ENCODE data around the gene SND1.

The SND1 gene

DNA sequence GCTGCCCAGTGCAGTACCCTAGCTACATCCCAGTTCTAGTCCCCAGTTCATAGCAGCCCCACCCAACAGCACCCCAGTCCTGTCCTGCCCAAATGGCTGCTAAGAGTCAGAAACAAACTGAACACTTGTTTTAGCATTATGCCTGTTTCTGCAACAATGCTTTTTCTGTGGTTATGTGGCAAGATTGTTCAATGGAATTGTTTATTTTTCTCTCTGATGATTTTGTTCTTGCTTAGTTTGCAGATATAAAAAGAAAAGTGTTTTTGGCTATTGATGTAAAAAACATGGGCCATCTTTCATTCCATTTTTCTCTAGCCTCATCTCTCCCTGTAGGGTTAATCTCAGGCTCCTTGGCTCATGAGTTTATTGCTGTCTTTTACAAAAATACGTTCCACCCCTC, 336.8 kb downstream of the SND1 start:
- H3K4me3 ChIP-seq (ENCODE audit: low read length) = no peak overlapping the region
- no peak for DNase-seq (ENCODE audit: low read depth)
- TF ChIP-seq, protein P1, sequence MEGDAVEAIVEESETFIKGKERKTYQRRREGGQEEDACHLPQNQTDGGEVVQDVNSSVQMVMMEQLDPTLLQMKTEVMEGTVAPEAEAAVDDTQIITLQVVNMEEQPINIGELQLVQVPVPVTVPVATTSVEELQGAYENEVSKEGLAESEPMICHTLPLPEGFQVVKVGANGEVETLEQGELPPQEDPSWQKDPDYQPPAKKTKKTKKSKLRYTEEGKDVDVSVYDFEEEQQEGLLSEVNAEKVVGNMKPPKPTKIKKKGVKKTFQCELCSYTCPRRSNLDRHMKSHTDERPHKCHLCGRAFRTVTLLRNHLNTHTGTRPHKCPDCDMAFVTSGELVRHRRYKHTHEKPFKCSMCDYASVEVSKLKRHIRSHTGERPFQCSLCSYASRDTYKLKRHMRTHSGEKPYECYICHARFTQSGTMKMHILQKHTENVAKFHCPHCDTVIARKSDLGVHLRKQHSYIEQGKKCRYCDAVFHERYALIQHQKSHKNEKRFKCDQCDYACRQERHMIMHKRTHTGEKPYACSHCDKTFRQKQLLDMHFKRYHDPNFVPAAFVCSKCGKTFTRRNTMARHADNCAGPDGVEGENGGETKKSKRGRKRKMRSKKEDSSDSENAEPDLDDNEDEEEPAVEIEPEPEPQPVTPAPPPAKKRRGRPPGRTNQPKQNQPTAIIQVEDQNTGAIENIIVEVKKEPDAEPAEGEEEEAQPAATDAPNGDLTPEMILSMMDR (conservative IDR thresholded peaks at IDR 0.05; ENCODE audit: low read length) = no peak

DNA sequence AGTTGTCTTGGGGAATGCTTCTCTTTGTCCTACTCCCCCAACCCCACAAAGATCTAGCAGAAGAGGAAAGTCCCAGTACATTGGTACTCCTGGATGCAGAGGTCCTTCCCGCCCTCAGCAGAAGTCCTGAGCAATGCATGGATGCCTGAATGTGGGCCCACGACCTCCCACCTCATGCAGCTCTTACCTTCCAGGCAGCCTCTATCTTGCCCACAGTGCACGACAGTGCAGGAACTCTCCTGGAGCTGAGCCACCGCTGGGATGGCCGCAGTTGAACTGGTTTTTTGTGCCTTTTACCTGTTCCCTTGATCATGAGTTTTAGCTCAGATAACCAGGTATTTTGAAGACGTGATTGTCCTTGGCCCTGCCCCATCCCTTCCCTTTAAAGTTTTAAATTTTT, 341.3 kb downstream of the SND1 start:
- no peak overlapping the region for H3K4me3 ChIP-seq (ENCODE audit: low read length)
- no peak for DNase-seq (ENCODE audit: low read depth)
- TF ChIP-seq, protein P1 (conservative IDR thresholded peaks at IDR 0.05; ENCODE audit: low read length) = no peak

DNA sequence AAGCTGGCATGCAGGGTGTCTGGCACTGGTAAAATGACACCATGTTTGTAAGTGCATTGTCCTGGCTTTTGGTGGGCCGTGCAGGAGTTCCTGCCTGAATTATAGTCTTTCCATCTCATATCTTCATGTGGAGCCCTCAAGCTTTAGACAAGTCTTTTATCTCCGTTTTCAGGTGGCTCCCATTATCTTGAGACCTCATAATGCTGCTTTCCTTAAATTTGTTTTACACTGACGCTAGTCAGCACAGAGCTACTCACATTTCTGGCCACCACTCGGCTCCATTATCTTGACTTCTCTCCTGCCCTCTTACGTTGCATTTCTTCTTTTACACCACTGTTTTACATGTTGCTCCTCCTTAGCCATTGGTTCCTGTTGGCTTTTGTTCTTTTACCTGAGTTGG, 342.0 kb downstream of the SND1 start:
- TF ChIP-seq, protein P1 (conservative IDR thresholded peaks at IDR 0.05; ENCODE audit: low read length) = no peak
- H3K4me3 ChIP-seq (ENCODE audit: low read length) = no peak overlapping the region
- DNase-seq (ENCODE audit: low read depth) = no peak

DNA sequence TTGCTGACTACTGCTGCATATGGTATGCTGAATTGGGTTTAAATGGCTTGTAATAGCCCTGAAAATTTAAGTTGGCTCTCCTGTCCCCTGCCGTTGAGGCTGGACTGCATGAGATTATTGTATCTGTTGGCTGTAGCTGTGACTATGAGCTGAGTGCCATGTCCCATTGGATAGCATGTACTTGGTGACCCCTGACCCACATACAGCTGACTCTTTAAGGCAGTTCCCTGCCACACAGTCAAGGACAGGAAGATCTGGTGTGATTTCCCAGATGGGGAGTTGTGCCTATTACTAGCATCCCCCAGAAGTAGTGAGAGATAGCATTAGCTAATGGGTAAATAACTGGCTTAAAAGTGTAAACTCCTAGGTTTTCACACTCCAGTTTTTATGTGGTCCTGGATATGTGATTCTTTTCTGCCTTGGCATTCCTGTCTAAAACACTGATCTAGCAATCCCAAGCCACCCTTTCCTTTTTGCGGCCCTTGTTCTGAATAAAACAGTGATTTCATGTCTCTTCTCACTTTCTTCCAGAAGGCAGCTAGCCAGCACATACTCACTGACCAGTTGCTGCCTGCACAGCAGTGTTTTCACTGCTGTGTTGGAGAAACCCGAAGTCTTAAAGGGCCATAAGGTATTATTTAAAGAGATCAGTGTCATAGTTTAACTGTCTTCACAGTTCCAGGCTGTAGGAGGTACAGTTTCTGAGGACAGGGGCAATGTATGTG, 343.3 kb downstream of the SND1 start:
- DNase-seq (ENCODE audit: low read depth) = peak; percentile 59
- TF ChIP-seq, protein P1 (conservative IDR thresholded peaks at IDR 0.05; ENCODE audit: low read length) = no peak
- no peak overlapping the region for H3K4me3 ChIP-seq (ENCODE audit: low read length)

DNA sequence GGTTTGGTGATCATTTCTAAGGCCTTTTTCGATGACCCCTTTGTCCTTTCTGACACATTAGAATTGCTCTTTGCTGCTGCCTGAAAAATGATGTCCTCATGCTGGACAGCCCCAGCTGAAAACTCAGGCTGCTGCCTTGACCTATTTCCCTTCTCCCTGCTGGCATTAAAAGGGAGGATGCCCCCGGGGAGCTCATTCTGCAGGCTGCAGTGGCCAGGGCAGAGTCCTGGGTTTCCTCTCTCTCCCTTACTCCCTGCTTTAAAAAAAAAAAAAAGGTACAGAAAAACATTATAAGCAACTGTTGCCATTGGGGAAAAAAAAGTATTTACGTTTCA, 343.9 kb downstream of the SND1 start:
- no peak overlapping the region for H3K4me3 ChIP-seq (ENCODE audit: low read length)
- TF ChIP-seq, protein P1 (conservative IDR thresholded peaks at IDR 0.05; ENCODE audit: low read length) = no peak
- DNase-seq (ENCODE audit: low read depth) = no peak

DNA sequence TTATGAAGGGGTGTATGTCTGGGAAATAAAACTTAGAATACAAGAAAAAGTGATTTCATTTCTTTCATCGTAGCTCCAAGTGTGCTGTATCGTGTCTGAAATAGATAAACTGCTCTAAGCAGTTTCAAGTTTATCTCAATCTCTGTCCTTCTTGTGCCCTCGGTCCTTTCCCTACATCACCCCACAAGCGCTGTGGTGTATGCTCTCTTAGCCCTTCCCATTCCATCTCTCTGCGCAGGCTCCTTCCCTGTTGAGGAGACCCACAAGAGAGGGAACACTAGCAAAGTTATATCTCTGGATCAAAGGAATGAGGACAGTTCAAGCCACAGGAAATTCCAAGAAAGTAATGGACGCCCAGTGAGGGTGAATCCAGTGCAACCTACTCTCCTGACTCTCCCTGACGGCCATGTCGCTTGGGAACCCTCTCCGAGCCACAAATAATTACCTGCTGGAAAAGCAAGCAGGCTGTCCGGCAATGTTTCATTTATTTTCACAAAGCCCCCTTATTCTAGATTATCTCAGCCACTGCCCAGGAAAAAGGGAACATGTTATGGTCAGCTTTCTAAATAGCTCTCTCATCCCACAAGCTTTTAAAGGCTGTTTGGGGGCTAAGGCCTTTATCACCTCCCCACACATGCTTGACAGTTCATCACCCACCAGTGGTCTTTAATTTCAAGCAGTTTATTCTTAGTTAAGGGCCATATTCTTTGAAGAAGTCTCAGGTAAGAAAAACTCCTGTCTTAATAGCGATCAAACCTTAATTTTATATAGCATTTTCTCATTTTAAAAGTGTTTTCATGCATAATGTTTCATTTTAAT, 344.5 kb downstream of the SND1 start:
- no peak for DNase-seq (ENCODE audit: low read depth)
- TF ChIP-seq, protein P1 (conservative IDR thresholded peaks at IDR 0.05; ENCODE audit: low read length) = no peak
- no peak overlapping the region for H3K4me3 ChIP-seq (ENCODE audit: low read length)
